Mucosa of stomach (tissue), 1 donor: ENCODE results near the gene RAPGEF6.
"Not testable (repeated sequence)": the region's sequence is repeated elsewhere in the genome, so short reads cannot be mapped to it uniquely, and the experiment has no call there.

Experiments
- H3K27me3 ChIP-seq: one replicate; pipeline ENCODE4 v1.7.0; 2013; ENCODE audit warnings: mild to moderate bottlenecking, low read length; ENCODE audit not compliant: control insufficient read depth, insufficient read depth
- H3K36me3 ChIP-seq: one replicate; pipeline ENCODE4 v1.7.0; 2013; ENCODE audit warnings: low read length; ENCODE audit not compliant: control insufficient read depth, insufficient read depth
- H3K4me1 ChIP-seq: one replicate; pipeline ENCODE4 v1.7.0; 2013; ENCODE audit warnings: mild to moderate bottlenecking, low read length; ENCODE audit not compliant: control insufficient read depth, insufficient read depth
- H3K4me3 ChIP-seq: one replicate; pipeline ENCODE4 v1.7.0; 2013; ENCODE audit warnings: low read length
- H3K9ac ChIP-seq: one replicate; pipeline ENCODE4 v1.7.0; 2013; ENCODE audit warnings: mild to moderate bottlenecking, low read length, moderate library complexity
- H3K9me3 ChIP-seq: one replicate; pipeline ENCODE4 v1.7.0; 2013; ENCODE audit warnings: mild to moderate bottlenecking, low read length, moderate library complexity; ENCODE audit not compliant: control insufficient read depth
- donor health status: Pancreatic carcinoma.

RAPGEF6 gene

DNA sequence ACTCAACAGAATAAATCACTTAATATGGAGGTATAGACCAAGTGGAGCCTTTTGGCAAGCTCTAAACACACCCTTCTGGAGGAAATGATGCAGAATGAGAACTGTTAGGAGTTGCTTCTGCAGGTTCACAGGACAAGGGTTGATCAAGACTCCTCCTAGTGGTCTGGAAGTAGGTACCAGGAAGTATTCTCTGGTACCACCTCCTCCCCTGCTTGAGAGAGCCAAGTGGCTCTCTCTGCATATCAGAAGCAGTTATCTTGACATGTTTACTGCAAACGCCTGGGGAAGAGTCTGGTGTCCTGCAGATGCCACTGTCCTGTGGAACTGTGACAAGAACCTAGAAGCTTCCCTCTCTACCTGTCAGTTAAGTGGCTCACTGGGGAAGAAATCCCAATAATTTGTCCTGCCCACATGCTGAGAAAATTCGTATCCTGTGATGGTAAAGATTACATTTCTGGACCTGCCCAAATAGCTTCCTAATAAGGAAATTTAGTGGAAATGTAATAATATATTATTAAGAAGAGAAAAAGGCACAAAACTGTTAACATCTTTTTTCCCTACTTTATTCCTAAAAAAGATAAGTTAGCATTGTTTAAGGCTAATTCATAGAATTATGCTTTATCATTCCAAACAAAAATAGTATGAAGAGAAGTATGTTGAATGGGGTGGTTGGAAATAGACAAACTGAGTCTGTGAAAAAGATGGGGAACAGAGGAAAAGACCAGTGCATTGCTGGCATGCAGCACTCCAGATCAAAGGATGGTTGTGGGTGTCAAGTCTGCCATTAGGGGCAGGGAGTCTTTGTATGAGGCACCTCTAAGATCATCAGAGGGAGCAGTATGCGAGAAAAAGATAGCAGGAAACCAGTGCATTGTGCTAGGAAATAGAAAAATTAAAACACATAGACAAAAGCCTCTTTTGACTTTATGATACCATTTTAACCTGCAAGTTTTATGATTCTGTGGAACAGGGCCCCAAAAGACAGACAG is 252.3 kb downstream of the RAPGEF6 start:
- Histone ChIP-seq H3K36me3 (no peaks in the 10 kb centered on the region), H3K9me3 (no peaks in the 10 kb centered on the region), H3K27me3 (no peaks in the 10 kb centered on the region), H3K4me3 (no peak overlapping the region), H3K4me1 (peaks cover 21% of the 10 kb centered on the region), H3K9ac (no peak overlapping the region)

DNA sequence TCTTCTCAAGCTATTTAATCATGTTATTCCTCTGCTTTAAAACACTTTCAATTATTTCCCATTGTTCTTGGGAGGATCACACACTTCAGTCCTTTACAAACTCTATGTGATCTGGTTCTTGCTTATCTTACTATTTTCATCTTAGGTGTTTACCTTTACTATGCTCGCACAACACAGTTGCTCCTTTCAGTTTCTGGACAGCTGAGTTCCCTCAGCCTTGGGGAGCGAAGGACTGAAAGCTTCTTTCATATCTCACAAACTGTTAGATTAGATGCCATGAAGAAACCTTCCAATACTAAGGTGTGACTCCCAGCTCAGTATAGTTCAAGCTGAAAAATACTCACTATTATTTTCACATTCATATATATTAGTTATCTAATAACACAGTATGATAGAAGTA is 253.3 kb downstream of the RAPGEF6 start:
- Histone ChIP-seq H3K4me3 (no peak overlapping the region), H3K4me1 (peaks cover 25% of the 10 kb centered on the region), H3K9me3 (no peaks in the 10 kb centered on the region), H3K27me3 (no peaks in the 10 kb centered on the region), H3K9ac (no peak overlapping the region), H3K36me3 (no peaks in the 10 kb centered on the region)

DNA sequence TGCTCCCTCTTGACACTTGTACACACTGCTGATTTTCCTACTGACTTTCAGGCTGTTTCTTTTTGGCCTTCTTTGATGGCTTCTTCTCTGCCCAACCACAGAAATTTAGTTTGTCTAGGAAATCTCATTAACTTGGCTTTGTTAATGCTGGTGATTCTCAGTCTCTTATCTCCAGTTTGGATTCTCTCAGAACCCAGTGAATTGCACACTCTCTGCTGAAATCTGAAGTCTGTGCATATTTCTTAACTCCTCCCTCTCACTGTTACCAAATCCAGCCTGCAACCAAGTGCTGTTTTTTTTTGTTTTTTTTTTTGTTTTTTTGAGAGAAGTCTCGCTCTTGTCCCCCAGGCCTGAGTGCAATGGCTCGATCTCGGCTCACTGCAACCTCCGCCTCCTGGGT is 254.0 kb downstream of the RAPGEF6 start:
- H3K4me1 ChIP-seq = peaks cover 25% of the 10 kb centered on the region
- no peak overlapping the region for H3K9ac ChIP-seq
- H3K9me3 ChIP-seq = no peaks in the 10 kb centered on the region
- H3K27me3 ChIP-seq = no peaks in the 10 kb centered on the region
- no peak overlapping the region for H3K4me3 ChIP-seq
- no peaks in the 10 kb centered on the region for H3K36me3 ChIP-seq

GRCh38 chr5:131380238-131380637 is 254.8 kb downstream of the RAPGEF6 start:
- H3K4me3 ChIP-seq, H3K9ac ChIP-seq, H3K27me3 ChIP-seq, H3K9me3 ChIP-seq, H3K36me3 ChIP-seq: not testable (repeated sequence)
- peaks cover 27% of the 10 kb centered on the region for H3K4me1 ChIP-seq

- Histone ChIP-seq H3K4me3 (no peak overlapping the region), H3K9ac (no peak overlapping the region), H3K4me1 (peaks cover 28% of the 10 kb centered on the region), H3K9me3 (no peaks in the 10 kb centered on the region), H3K27me3 (no peaks in the 10 kb centered on the region), H3K36me3 (no peaks in the 10 kb centered on the region)
Observed at GRCh38 chr5:131379723-131380122, 255.3 kb downstream of the RAPGEF6 start.

DNA sequence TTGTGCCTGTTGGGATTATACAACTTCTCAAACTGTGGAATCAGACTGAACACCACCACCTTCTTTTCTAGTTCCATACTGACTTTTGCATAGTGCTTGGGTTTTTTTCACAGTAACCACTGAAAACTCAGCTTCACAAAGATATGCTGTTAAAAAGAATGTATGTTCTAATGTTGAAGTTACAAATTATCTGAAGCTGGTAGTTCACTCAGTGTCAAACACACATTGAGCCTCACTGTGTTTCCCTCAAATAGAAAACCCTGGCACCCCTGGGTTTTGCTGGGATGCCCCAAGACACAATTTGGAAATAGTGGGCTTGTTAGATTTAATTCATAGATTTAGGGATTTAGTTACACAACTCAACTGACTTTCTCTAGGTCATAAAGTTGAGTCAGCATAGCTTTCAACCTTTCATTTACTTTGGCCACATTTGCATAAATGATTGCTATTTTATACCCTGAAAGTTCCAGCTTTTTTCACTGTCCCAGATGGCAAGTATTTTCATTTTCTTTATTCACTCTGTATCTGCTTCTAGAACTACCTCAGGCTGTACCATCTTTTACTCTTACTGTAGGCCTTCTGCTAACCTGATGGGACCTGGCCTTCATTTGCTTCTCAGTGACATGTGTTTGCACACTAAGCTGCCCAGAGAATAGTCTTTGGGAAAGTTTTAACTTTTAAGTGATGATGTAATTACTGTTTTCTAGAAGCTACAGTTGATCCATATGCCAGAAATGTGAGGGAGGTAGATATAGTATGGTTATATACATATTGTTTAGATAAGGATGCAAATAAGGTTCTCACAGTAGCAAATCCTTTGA is 256.1 kb downstream of the RAPGEF6 start:
- H3K36me3 ChIP-seq = no peaks in the 10 kb centered on the region
- H3K4me3 ChIP-seq = no peak overlapping the region
- H3K27me3 ChIP-seq = no peaks in the 10 kb centered on the region
- no peak overlapping the region for H3K9ac ChIP-seq
- H3K9me3 ChIP-seq = no peaks in the 10 kb centered on the region
- peaks cover 28% of the 10 kb centered on the region for H3K4me1 ChIP-seq

DNA sequence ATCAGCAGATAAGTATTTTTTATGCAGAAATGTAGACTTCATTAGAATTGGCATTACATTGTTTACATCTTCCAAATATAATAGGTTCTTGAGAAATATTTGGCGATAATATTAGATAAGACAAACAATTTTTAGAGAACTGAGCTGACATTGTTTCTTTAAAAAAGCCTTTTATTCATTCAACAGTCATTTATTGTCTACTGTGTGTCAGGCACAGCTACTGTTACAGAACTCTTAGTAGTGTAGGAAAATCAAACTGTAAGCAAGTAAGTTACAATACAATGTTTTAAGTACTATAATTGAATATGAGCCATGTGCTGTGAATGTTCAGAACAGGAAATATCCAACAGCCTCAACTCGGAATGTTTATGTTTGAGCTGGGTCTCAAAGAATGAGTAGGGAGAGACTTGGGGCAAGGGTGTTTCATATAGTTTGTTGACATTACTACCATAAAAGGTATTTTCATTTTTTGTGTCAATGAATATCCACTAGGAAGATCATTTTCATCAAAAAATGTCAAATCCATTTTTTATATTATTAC is 257.2 kb downstream of the RAPGEF6 start:
- H3K36me3 ChIP-seq = no peaks in the 10 kb centered on the region
- peaks cover 28% of the 10 kb centered on the region for H3K4me1 ChIP-seq
- H3K9me3 ChIP-seq = no peaks in the 10 kb centered on the region
- H3K4me3 ChIP-seq = no peak overlapping the region
- H3K9ac ChIP-seq = no peak overlapping the region
- H3K27me3 ChIP-seq = no peaks in the 10 kb centered on the region

DNA sequence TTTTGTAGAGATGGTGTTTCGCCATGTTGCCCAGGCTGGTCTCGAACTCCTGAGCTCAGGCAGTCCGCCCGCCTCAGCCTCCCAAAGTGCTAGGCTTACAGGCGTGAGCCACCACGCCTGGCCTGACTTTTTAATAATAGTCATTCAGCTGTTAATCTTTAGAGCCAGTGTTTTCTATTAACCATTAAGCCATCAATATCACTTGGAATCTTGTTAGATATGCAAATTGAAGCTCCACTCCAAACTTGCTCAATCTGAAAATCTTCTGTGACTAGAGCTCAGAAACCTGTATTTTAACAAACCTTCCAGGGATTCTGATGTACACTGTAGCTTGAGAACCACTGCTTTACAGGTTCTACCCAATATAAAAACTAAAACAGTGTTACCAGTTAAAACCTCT is 257.7 kb downstream of the RAPGEF6 start:
- H3K27me3 ChIP-seq = no peaks in the 10 kb centered on the region
- no peaks in the 10 kb centered on the region for H3K36me3 ChIP-seq
- H3K9ac ChIP-seq = no peak overlapping the region
- H3K9me3 ChIP-seq = no peaks in the 10 kb centered on the region
- H3K4me3 ChIP-seq = no peak overlapping the region
- peaks cover 28% of the 10 kb centered on the region for H3K4me1 ChIP-seq

GRCh38 chr5:131375351-131375750 is 259.7 kb downstream of the RAPGEF6 start:
- no peak overlapping the region for H3K9ac ChIP-seq
- H3K36me3 ChIP-seq = no peaks in the 10 kb centered on the region
- H3K4me1 ChIP-seq = peaks cover 17% of the 10 kb centered on the region
- H3K9me3 ChIP-seq = no peaks in the 10 kb centered on the region
- H3K27me3 ChIP-seq = no peaks in the 10 kb centered on the region
- H3K4me3 ChIP-seq = no peak overlapping the region
